ENCODE data around the gene LDAF1.
"Not testable (repeated sequence)": the region's sequence is repeated elsewhere in the genome, so short reads cannot be mapped to it uniquely, and the experiment has no call there.

The LDAF1 gene

GRCh38 chr16:21152160-21153030 lies 6.1 kb upstream of the LDAF1 start:
- not testable (repeated sequence) for H3K4me1 ChIP-seq (ENCODE audit: control extremely low read depth in 1 of 4, control insufficient read depth in 4 of 4, insufficient read depth in 4 of 4, low read length in 3 of 4); H3K9me3 ChIP-seq (ENCODE audit: control extremely low read depth in 1 of 5, control insufficient read depth in 4 of 5, insufficient read depth in 2 of 5, low read depth in 1 of 5, low read length in 4 of 5); H3K27me3 ChIP-seq (replicated peaks in 2 of 5; ENCODE audit: control insufficient read depth in 4 of 5, insufficient read depth in 5 of 5, low read length in 4 of 5); H3K27ac ChIP-seq (ENCODE audit: insufficient read depth in 1 of 2, low read depth in 1 of 2, low read length in 2 of 2, poor library complexity in 1 of 2, severe bottlenecking in 2 of 2); H3K36me3 ChIP-seq (ENCODE audit: control insufficient read depth in 4 of 4, insufficient read depth in 4 of 4, low read length in 3 of 4); H3K4me3 ChIP-seq (ENCODE audit: control insufficient read depth in 1 of 7, extremely low read depth in 1 of 7, insufficient read depth in 4 of 7, low read depth in 2 of 7, low read length in 6 of 7); DNase-seq
- 98% methylated on average over 24 of the region's 51 CpGs for WGBS (ENCODE audit: insufficient coverage)
- POLR2A ChIA-PET: interaction anchor here (0.6 kb wide), 1 partner anchor 22 kb away, joined by 7 read pairs; no protein-coding TSS in a partner anchor
- CTCF ChIA-PET: interaction anchor here (1.1 kb wide), 1 partner anchor 17 kb away, joined by 3 read pairs; no protein-coding TSS in a partner anchor

GRCh38 chr16:21153124-21153729 lies 5.2 kb upstream of the LDAF1 start:
- CTCF ChIA-PET: interaction anchor here (1.1 kb wide), 1 partner anchor 18 kb away, joined by 3 read pairs; no protein-coding TSS in a partner anchor
- H3K4me3 ChIP-seq (ENCODE audit: control insufficient read depth in 1 of 7, extremely low read depth in 1 of 7, insufficient read depth in 4 of 7, low read depth in 2 of 7, low read length in 6 of 7); H3K36me3 ChIP-seq (ENCODE audit: control insufficient read depth in 4 of 4, insufficient read depth in 4 of 4, low read length in 3 of 4); POLR2A ChIA-PET; DNase-seq; H3K27ac ChIP-seq (ENCODE audit: insufficient read depth in 1 of 2, low read depth in 1 of 2, low read length in 2 of 2, poor library complexity in 1 of 2, severe bottlenecking in 2 of 2); H3K9me3 ChIP-seq (ENCODE audit: control extremely low read depth in 1 of 5, control insufficient read depth in 4 of 5, insufficient read depth in 2 of 5, low read depth in 1 of 5, low read length in 4 of 5); H3K27me3 ChIP-seq (replicated peaks in 2 of 5; ENCODE audit: control insufficient read depth in 4 of 5, insufficient read depth in 5 of 5, low read length in 4 of 5): not testable (repeated sequence)
- H3K4me1 ChIP-seq (ENCODE audit: control extremely low read depth in 1 of 4, control insufficient read depth in 4 of 4, insufficient read depth in 4 of 4, low read length in 3 of 4): peaks cover 4 to 14% (median 11%) of the 10 kb centered on the region in 4 experiments
- 96% methylated on average over 8 of the region's 11 CpGs for WGBS (ENCODE audit: insufficient coverage)

GRCh38 chr16:21156011-21156410 lies 2.5 kb upstream of the LDAF1 start:
- CTCF ChIA-PET: interaction anchor here (1.1 kb wide), 1 partner anchor 304 kb away, joined by 3 read pairs; no protein-coding TSS in a partner anchor

GRCh38 chr16:21156767-21157467 lies 1.6 kb upstream of the LDAF1 start:
- CTCF ChIA-PET: interaction anchor here (0.7 to 1.6 kb wide), 6 partner anchors 16 to 371 kb away, joined by 3 to 10 read pairs (median 4); no protein-coding TSS in a partner anchor
- peak in 2 of 3 donors; percentile 12 to 28 for DNase-seq
- Histone ChIP-seq H3K27me3 (replicated peaks in 2 of 5; ENCODE audit: control insufficient read depth in 4 of 5, insufficient read depth in 5 of 5, low read length in 4 of 5) (no peaks in the 10 kb centered on the region), H3K4me1 (ENCODE audit: control extremely low read depth in 1 of 4, control insufficient read depth in 4 of 4, insufficient read depth in 4 of 4, low read length in 3 of 4) (peaks cover 4 to 21% (median 18%) of the 10 kb centered on the region in 4 experiments), H3K36me3 (ENCODE audit: control insufficient read depth in 4 of 4, insufficient read depth in 4 of 4, low read length in 3 of 4) (peaks cover 0 to 8% (median 8%) of the 10 kb centered on the region in 4 experiments), H3K27ac (ENCODE audit: insufficient read depth in 1 of 2, low read depth in 1 of 2, low read length in 2 of 2, poor library complexity in 1 of 2, severe bottlenecking in 2 of 2) (no peak overlapping the region), H3K4me3 (ENCODE audit: control insufficient read depth in 1 of 7, extremely low read depth in 1 of 7, insufficient read depth in 4 of 7, low read depth in 2 of 7, low read length in 6 of 7) (no peak overlapping the region), H3K9me3 (ENCODE audit: control extremely low read depth in 1 of 5, control insufficient read depth in 4 of 5, insufficient read depth in 2 of 5, low read depth in 1 of 5, low read length in 4 of 5) (no peaks in the 10 kb centered on the region)
- POLR2A ChIA-PET: no interaction called here
- 100% methylated on average over 2 of the region's 6 CpGs for WGBS (ENCODE audit: insufficient coverage)

More at GRCh38 chr16:21156011-21156410, 2.5 kb upstream of the LDAF1 start:
- POLR2A ChIA-PET; H3K9me3 ChIP-seq (ENCODE audit: control extremely low read depth in 1 of 5, control insufficient read depth in 4 of 5, insufficient read depth in 2 of 5, low read depth in 1 of 5, low read length in 4 of 5); DNase-seq; H3K4me3 ChIP-seq (ENCODE audit: control insufficient read depth in 1 of 7, extremely low read depth in 1 of 7, insufficient read depth in 4 of 7, low read depth in 2 of 7, low read length in 6 of 7); H3K27ac ChIP-seq (ENCODE audit: insufficient read depth in 1 of 2, low read depth in 1 of 2, low read length in 2 of 2, poor library complexity in 1 of 2, severe bottlenecking in 2 of 2); H3K36me3 ChIP-seq (ENCODE audit: control insufficient read depth in 4 of 4, insufficient read depth in 4 of 4, low read length in 3 of 4); H3K27me3 ChIP-seq (replicated peaks in 2 of 5; ENCODE audit: control insufficient read depth in 4 of 5, insufficient read depth in 5 of 5, low read length in 4 of 5): not testable (repeated sequence)
- H3K4me1 ChIP-seq (ENCODE audit: control extremely low read depth in 1 of 4, control insufficient read depth in 4 of 4, insufficient read depth in 4 of 4, low read length in 3 of 4): peaks cover 4 to 21% (median 18%) of the 10 kb centered on the region in 4 experiments
- WGBS (ENCODE audit: insufficient coverage): no CpG with 5 or more reads among the region's 1 CpG

- peak overlapping the region in 2 of 7 experiments; percentile 82 to 93 for H3K4me3 ChIP-seq (ENCODE audit: control insufficient read depth in 1 of 7, extremely low read depth in 1 of 7, insufficient read depth in 4 of 7, low read depth in 2 of 7, low read length in 6 of 7)
- no peaks in the 10 kb centered on the region for H3K9me3 ChIP-seq (ENCODE audit: control extremely low read depth in 1 of 5, control insufficient read depth in 4 of 5, insufficient read depth in 2 of 5, low read depth in 1 of 5, low read length in 4 of 5)
- ChIA-PET POLR2A (no interaction called here), CTCF (interaction anchor here (0.7 to 1.6 kb wide), 5 partner anchors 16 to 370 kb away, joined by 3 to 10 read pairs (median 5); no protein-coding TSS in a partner anchor)
- peaks cover 4 to 21% (median 18%) of the 10 kb centered on the region in 4 experiments for H3K4me1 ChIP-seq (ENCODE audit: control extremely low read depth in 1 of 4, control insufficient read depth in 4 of 4, insufficient read depth in 4 of 4, low read length in 3 of 4)
- H3K36me3 ChIP-seq (ENCODE audit: control insufficient read depth in 4 of 4, insufficient read depth in 4 of 4, low read length in 3 of 4): peaks cover 0 to 12% (median 8%) of the 10 kb centered on the region in 4 experiments
- no peaks in the 10 kb centered on the region for H3K27me3 ChIP-seq (replicated peaks in 2 of 5; ENCODE audit: control insufficient read depth in 4 of 5, insufficient read depth in 5 of 5, low read length in 4 of 5)
- H3K27ac ChIP-seq (ENCODE audit: insufficient read depth in 1 of 2, low read depth in 1 of 2, low read length in 2 of 2, poor library complexity in 1 of 2, severe bottlenecking in 2 of 2): no peak overlapping the region
- DNase-seq: no peak
- WGBS (ENCODE audit: insufficient coverage): 86% methylated on average over 1 of the region's 5 CpGs
Observed at GRCh38 chr16:21157632-21158031, 842 bp upstream of the LDAF1 start.

- Histone ChIP-seq H3K36me3 (ENCODE audit: control insufficient read depth in 4 of 4, insufficient read depth in 4 of 4, low read length in 3 of 4) (peaks cover 3 to 27% (median 19%) of the 10 kb centered on the region in 4 experiments), H3K27ac (ENCODE audit: insufficient read depth in 1 of 2, low read depth in 1 of 2, low read length in 2 of 2, poor library complexity in 1 of 2, severe bottlenecking in 2 of 2) (peak overlapping the region in 1 of 2 experiments; percentile 61), H3K9me3 (ENCODE audit: control extremely low read depth in 1 of 5, control insufficient read depth in 4 of 5, insufficient read depth in 2 of 5, low read depth in 1 of 5, low read length in 4 of 5) (no peaks in the 10 kb centered on the region), H3K4me3 (ENCODE audit: control insufficient read depth in 1 of 7, extremely low read depth in 1 of 7, insufficient read depth in 4 of 7, low read depth in 2 of 7, low read length in 6 of 7) (peak overlapping the region; percentile 72 to 93 (median 82)), H3K4me1 (ENCODE audit: control extremely low read depth in 1 of 4, control insufficient read depth in 4 of 4, insufficient read depth in 4 of 4, low read length in 3 of 4) (peaks cover 4 to 21% (median 18%) of the 10 kb centered on the region in 4 experiments), H3K27me3 (replicated peaks in 2 of 5; ENCODE audit: control insufficient read depth in 4 of 5, insufficient read depth in 5 of 5, low read length in 4 of 5) (no peaks in the 10 kb centered on the region)
- ChIA-PET CTCF (interaction anchor here (0.8 to 1.6 kb wide), 4 partner anchors 9 to 142 kb away, joined by 3 to 5 read pairs (median 4); partner anchors contain the start of gene DNAH3), POLR2A (no interaction called here)
- DNase-seq: peak in 2 of 3 donors; percentile 24 to 42
- WGBS (ENCODE audit: insufficient coverage): 0% methylated on average over 12 of the region's 27 CpGs
Observed at GRCh38 chr16:21159281-21159951, 942 bp downstream of the LDAF1 start.
